Retinal pigment epithelial cell (primary cell): Measurements from ENCODE around the gene ATP2C2.
"Not testable (repeated sequence)": the region's sequence is repeated elsewhere in the genome, so short reads cannot be mapped to it uniquely, and the experiment has no call there.

ENCODE experiments used
- DNase-seq: peaks from one replicate; pipeline ENCODE4 v3.0.0-alpha.2; 2010; ENCODE audit warnings: low read depth
- H3K4me3 ChIP-seq: 2 replicates; pipeline ENCODE4 v1.5.1; 2011; ENCODE audit warnings: mild to moderate bottlenecking, low read length, control low read depth, moderate library complexity
- TF ChIP-seq, protein P1 (sequence below): conservative IDR thresholded peaks from 2 replicates; pipeline ENCODE4 v1.5.1; 2011; ENCODE audit warnings: low read depth, low read length, control low read depth, inconsistent platforms

The ATP2C2 gene

DNA sequence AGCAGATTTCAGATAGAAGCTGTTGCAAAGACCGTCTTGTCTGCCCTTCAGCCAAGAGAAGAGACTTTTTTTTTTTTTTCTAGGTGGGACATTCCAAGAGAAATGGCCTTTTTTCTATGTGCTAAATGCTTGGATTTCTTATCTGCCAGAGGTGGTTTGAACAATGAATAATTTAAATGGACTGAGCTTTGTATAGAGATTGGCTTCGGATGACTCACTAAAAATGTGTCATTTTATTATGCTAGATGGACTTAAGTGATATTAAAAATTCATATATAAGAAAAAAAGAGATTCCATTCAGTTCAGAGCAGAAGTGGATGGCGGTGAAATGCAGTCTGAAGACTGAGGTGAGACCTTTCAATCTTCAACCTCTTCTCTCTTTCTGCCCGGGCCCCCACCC, 77.7 kb downstream of the ATP2C2 start:
- TF ChIP-seq, protein P1, sequence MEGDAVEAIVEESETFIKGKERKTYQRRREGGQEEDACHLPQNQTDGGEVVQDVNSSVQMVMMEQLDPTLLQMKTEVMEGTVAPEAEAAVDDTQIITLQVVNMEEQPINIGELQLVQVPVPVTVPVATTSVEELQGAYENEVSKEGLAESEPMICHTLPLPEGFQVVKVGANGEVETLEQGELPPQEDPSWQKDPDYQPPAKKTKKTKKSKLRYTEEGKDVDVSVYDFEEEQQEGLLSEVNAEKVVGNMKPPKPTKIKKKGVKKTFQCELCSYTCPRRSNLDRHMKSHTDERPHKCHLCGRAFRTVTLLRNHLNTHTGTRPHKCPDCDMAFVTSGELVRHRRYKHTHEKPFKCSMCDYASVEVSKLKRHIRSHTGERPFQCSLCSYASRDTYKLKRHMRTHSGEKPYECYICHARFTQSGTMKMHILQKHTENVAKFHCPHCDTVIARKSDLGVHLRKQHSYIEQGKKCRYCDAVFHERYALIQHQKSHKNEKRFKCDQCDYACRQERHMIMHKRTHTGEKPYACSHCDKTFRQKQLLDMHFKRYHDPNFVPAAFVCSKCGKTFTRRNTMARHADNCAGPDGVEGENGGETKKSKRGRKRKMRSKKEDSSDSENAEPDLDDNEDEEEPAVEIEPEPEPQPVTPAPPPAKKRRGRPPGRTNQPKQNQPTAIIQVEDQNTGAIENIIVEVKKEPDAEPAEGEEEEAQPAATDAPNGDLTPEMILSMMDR = no peak
- DNase-seq = no peak
- H3K4me3 ChIP-seq = no peak overlapping the region

DNA sequence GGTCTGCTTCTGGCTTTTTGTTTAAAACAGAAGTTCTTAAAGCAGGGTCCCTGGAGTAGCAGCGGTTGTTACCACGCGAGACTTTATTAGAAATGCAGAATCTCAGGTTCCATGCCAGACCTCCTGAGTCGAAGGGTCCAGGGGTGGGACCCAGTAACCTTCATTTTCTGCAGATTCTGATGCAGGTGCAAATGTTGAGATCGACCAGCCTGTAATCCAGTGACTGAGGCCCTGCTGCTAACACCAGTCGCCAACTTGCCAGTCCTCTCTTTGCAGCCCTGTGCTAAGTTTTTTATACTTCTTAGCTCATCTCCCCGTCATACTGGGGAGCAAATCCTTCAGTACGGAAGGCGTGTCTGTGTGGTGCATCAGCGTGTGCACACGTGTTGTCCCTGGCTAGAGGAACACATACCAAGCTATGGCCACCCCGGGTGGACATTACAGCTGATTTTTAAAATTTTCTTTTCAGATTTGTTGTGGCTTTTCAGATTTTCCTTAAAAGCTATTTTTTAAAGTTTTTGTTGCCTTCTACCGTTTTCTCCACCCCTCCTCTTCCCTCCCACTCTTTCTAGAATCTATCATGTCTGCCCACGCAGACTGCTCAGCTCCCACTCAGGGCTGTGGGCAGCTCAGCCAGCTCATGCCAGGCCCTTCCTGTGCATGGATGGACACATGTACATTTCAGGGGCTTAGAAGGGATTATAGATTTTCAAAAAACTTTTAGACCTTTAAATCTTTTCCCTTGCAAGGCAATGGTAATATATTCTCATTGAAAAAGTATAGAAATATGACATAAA, 78.5 kb downstream of the ATP2C2 start:
- DNase-seq = no peak
- TF ChIP-seq, protein P1 = no peak
- no peak overlapping the region for H3K4me3 ChIP-seq

DNA sequence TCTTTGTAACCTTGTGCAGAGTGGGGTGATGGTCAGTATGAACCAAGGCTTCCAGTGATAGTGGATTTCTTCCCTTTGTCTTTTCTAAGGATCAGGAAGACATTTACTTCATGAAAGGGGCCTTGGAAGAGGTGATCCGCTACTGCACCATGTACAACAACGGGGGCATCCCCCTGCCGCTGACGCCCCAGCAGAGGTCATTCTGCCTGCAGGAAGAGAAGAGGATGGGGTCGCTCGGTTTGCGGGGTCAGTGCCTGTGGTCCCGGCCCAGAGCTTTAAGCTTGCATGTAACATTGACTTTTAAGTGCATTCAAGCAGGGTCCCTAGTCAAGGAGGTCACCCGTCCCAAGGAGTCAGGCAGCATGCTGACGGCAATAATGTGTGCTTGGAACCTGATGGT, 80.1 kb downstream of the ATP2C2 start:
- TF ChIP-seq, protein P1 = no peak
- DNase-seq = no peak
- H3K4me3 ChIP-seq = no peak overlapping the region

DNA sequence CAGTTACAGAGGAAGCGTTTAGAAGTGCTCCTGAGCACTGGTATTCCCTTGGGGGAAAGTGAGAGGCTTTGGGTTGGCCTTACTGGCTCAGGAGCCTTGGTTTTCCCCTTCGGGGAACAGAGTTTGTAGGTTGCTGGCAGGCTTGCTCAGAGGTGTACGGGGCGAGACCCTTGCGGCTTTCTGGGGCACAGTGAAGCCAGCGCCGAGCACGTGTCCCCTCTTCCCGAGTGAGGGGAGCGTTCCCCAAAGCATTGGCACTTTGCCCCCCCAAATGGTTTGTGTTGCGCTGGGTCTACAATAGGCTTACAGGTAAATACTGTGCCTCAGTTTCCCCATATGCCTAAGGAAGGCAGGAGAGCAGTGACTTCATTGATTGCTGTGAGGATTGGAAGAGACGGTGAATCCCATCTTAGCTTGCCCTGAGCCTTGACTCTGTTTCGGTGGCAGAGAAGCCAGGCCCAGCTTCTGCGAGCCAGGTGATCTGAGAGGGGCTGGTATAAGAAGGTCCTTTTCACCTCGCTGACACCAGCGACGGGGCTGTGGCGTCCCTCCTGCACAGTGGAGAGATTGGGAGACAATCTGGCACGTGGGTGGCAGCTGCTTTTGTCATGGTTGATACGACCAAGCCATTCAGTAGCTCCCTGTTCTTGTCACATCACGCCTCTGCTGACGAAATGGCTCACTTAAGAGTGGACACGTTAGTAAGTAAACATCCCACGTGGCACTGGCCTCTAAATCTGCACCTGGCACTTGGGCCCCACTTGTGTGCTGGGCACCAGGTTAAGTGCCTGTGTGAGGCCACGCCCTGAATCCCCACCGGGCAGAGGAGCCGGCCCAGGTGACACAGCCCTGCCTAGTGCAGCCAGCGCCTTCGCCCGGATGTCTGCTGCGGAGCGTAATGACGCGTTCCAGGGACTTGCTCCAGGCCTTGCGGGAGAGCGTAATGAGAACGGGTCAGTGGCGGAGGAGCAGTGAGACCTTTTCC, 81.1 kb downstream of the ATP2C2 start:
- TF ChIP-seq, protein P1 = no peak
- no peak overlapping the region for H3K4me3 ChIP-seq
- DNase-seq = no peak

DNA sequence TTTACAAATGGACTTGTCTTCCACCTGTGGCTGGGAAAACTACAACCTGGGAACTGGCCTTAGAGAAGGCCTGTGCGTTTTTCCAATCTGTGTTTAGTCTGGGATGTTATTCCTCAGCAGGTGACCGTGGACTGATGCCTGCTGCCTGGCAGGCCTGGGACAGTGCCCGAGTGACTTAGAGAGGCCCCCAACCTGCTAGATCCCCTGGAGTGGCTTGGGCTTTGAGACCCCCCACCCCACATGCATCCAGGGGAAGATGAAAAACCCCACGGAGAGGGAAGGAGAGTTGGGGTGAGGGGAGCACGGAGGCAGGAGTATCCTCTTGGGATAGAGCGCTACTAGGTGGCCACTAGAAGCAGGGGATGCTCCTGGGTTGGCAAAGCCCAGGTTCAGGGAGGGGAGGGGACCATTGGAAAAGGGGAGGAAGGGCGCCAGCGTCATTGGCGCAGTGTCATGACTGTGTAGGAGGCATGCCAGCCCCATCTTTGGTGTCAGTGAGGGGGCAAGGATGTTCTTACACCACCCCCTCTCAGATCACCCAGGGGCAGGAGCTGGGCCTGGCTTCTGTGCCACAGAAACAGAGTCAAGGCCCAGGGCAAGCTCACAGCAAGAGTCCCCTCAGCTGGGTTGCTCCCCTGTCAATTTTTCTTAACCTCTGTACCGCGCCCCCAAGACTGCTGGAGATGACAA, 82.0 kb downstream of the ATP2C2 start:
- DNase-seq = no peak
- TF ChIP-seq, protein P1 = no peak
- no peak overlapping the region for H3K4me3 ChIP-seq

DNA sequence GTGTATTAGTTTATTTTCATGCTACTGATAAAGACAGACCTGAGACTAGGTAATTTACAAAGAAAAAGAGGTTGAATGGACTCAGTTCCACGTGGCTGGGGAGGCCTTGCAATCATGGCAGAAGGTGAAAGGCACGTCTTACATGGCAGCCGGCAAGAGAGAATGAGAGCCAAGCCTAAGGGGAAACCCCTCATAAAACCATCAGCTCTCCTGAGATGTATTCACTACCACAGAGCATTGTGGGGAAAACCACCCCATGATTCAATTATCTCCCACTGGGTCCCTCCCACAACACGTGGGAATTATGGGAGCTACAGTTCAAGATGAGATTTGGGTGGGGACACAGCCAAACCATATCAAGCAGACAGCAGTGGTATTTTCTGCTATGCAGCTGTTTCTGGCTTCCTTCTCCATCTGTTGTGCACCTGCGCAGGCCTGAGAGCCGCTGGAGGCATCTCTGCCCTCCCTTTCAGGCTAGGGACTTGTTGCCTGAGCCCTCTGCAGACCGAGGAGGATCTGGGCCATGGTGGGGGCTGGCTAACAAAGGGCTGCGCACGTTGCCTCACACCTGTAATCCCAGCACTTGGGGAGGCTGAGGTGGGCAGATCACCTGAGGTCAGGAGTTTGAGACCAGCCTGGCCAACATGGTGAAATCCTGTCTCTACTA, 82.8 kb downstream of the ATP2C2 start:
- not testable (repeated sequence) for DNase-seq, H3K4me3 ChIP-seq
